ENCODE measurements around the gene PRUNE1. TPM values are rescaled to one million over a fixed set of nuclear protein-coding genes. Genes with fewer than 3 reads are reported as not detected.

PRUNE1 gene
- total and polyA plus RNA-seq, 2 experiments from 2014 or later, result 21.6 to 26.5 TPM

DNA sequence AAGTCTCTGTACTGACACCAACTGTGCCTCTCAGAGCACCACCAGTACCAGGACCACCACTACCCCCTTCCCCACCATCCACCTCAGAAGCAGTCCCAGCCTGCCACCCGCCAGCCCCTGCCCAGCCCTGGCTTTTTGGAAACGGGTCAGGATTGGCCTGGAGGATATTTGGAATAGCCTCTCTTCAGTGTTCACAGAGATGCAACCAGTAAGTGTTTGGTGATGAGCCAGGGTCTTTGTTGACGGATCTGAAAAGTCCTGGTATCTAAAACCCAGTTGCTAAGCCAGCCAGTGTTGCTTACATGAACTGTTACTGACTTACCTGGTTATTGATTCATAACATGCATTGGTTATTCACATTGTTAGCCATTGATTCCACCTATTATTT is 40.4 kb downstream of the PRUNE1 start:
- no peak overlapping the region for H2AFZ ChIP-seq
- no peaks in the 10 kb centered on the region for H3K9me3 ChIP-seq (ENCODE audit: low read depth)
- H3K4me1 ChIP-seq (ENCODE audit: insufficient read depth), result peaks cover 6% of the 10 kb centered on the region
- peak overlapping the region; percentile 81 for H3K4me3 ChIP-seq
- no peaks in the 10 kb centered on the region for H3K27me3 ChIP-seq
- TF ChIP-seq, protein P1, sequence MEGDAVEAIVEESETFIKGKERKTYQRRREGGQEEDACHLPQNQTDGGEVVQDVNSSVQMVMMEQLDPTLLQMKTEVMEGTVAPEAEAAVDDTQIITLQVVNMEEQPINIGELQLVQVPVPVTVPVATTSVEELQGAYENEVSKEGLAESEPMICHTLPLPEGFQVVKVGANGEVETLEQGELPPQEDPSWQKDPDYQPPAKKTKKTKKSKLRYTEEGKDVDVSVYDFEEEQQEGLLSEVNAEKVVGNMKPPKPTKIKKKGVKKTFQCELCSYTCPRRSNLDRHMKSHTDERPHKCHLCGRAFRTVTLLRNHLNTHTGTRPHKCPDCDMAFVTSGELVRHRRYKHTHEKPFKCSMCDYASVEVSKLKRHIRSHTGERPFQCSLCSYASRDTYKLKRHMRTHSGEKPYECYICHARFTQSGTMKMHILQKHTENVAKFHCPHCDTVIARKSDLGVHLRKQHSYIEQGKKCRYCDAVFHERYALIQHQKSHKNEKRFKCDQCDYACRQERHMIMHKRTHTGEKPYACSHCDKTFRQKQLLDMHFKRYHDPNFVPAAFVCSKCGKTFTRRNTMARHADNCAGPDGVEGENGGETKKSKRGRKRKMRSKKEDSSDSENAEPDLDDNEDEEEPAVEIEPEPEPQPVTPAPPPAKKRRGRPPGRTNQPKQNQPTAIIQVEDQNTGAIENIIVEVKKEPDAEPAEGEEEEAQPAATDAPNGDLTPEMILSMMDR (IDR thresholded peaks at IDR 0.05; ENCODE audit: poor library complexity), result no peak
- TF ChIP-seq EZH2 (IDR thresholded peaks at IDR 0.05; ENCODE audit: borderline replicate concordance) (no peak), EZH2phosphoT487 (IDR thresholded peaks at IDR 0.05; ENCODE audit: low read depth, severe bottlenecking, unreplicated experiment) (no peak)
- H3K79me2 ChIP-seq, result peaks cover 10% of the 10 kb centered on the region
- no peak for DNase-seq (ENCODE audit: low spot score)
- H3K36me3 ChIP-seq (replicated peaks; ENCODE audit: insufficient read depth, low read depth), result no peaks in the 10 kb centered on the region
- H4K20me1 ChIP-seq (ENCODE audit: insufficient read depth, poor library complexity, severe bottlenecking), result no peaks in the 10 kb centered on the region
- peak overlapping the region; percentile 97 for H3K4me2 ChIP-seq
- H3K27ac ChIP-seq, result peak overlapping the region; percentile 95
- WGBS (ENCODE audit: low lambda C conversion rate, missing lambda C conversion rate), result 34% methylated on average over 3 of the region's 3 CpGs
- H3K9me2 ChIP-seq (replicated peaks; ENCODE audit: insufficient read depth), result no peaks in the 10 kb centered on the region

DNA sequence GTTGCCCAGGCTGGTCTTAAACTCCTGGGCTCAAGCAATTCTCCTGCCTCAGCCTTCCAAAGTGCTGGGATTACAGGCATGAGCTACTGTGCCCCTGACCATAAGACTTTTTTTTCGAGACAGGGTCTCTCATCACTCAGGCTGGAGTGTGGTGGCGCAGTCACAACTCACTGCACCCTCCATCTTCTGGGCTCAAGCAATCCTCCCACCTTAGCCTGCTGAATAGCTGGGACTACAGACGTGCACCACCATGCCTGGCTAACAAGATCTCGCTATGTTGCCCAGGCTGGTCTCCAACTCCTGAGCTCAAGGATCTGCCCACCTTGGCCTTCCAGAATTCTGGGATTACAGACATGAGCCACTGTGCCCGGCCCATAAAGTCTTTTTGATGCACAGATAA is 41.2 kb downstream of the PRUNE1 start:
- H3K9me2 ChIP-seq (replicated peaks; ENCODE audit: insufficient read depth), result no peaks in the 10 kb centered on the region
- no peaks in the 10 kb centered on the region for H3K9me3 ChIP-seq (ENCODE audit: low read depth)
- H3K27me3 ChIP-seq, result no peaks in the 10 kb centered on the region
- H2AFZ ChIP-seq, result no peak overlapping the region
- 90% methylated on average over 5 of the region's 5 CpGs for WGBS (ENCODE audit: low lambda C conversion rate, missing lambda C conversion rate)
- no peak overlapping the region for H3K27ac ChIP-seq
- H4K20me1 ChIP-seq (ENCODE audit: insufficient read depth, poor library complexity, severe bottlenecking), result no peaks in the 10 kb centered on the region
- peaks cover 6% of the 10 kb centered on the region for H3K4me1 ChIP-seq (ENCODE audit: insufficient read depth)
- H3K4me3 ChIP-seq, result no peak overlapping the region
- H3K36me3 ChIP-seq (replicated peaks; ENCODE audit: insufficient read depth, low read depth), result no peaks in the 10 kb centered on the region
- peaks cover 18% of the 10 kb centered on the region for H3K79me2 ChIP-seq
- no peak for TF ChIP-seq EZH2 (IDR thresholded peaks at IDR 0.05; ENCODE audit: borderline replicate concordance)
- TF ChIP-seq EZH2phosphoT487 (IDR thresholded peaks at IDR 0.05; ENCODE audit: low read depth, severe bottlenecking, unreplicated experiment), result no peak
- TF ChIP-seq, protein P1 (IDR thresholded peaks at IDR 0.05; ENCODE audit: poor library complexity), result no peak
- H3K4me2 ChIP-seq, result peak overlapping the region; percentile 97
- no peak for DNase-seq (ENCODE audit: low spot score)

DNA sequence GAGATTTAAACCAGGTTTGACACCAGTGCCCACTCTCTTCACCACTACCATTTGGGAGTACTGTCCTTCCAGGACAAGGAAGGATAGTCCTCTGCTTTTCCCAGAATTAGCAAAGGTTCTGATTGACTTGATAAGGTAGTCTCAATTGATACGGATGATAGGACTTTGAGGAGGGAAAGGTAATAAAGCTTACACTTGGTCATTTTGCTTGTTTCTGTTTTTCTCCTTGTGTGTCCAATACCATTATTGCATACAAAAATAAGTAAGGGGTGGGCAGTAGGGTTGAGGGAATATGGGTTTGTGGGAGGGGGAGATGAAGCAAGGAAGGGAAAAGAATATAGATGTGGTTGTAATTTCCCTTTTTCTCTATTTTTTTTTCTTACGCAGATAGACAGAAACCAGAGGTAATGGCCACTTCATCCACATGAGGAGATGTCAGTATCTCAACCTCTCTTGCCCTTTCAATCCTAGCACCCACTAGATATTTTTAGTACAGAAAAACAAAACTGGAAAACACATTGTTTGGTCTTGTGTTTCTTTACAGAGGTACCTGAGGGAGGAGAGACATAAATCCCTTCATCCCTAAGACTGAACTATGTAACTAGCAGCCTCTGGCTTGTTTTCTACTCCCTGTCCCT is 41.9 kb downstream of the PRUNE1 start:
- no peaks in the 10 kb centered on the region for H3K36me3 ChIP-seq (replicated peaks; ENCODE audit: insufficient read depth, low read depth)
- peak overlapping the region; percentile 97 for H3K4me2 ChIP-seq
- H3K4me3 ChIP-seq, result no peak overlapping the region
- DNase-seq (ENCODE audit: low spot score), result no peak
- peaks cover 25% of the 10 kb centered on the region for H3K79me2 ChIP-seq
- H2AFZ ChIP-seq, result no peak overlapping the region
- H3K27me3 ChIP-seq, result no peaks in the 10 kb centered on the region
- WGBS (ENCODE audit: low lambda C conversion rate, missing lambda C conversion rate), result 96% methylated on average over 2 of the region's 2 CpGs
- peaks cover 6% of the 10 kb centered on the region for H3K4me1 ChIP-seq (ENCODE audit: insufficient read depth)
- H3K27ac ChIP-seq, result no peak overlapping the region
- H3K9me2 ChIP-seq (replicated peaks; ENCODE audit: insufficient read depth), result no peaks in the 10 kb centered on the region
- TF ChIP-seq EZH2phosphoT487 (IDR thresholded peaks at IDR 0.05; ENCODE audit: low read depth, severe bottlenecking, unreplicated experiment) (no peak), EZH2 (IDR thresholded peaks at IDR 0.05; ENCODE audit: borderline replicate concordance) (no peak)
- TF ChIP-seq, protein P1 (IDR thresholded peaks at IDR 0.05; ENCODE audit: poor library complexity), result no peak
- no peaks in the 10 kb centered on the region for H3K9me3 ChIP-seq (ENCODE audit: low read depth)
- H4K20me1 ChIP-seq (ENCODE audit: insufficient read depth, poor library complexity, severe bottlenecking), result no peaks in the 10 kb centered on the region
